H1 (cell line): ENCODE measurements around the gene FIP1L1. TPM values are rescaled to one million over a fixed set of nuclear protein-coding genes. Genes with fewer than 3 reads are reported as not detected.

Source experiments
- CBX8 ChIP-seq: fragments of 300-800, 300-1000 bp; sonication (generic); IDR thresholded peaks from 2 replicates; pipeline ENCODE4 v1.7.1; 2016; ENCODE audit warnings: low read depth, low read length, borderline replicate concordance
- CHD2 ChIP-seq: IDR thresholded peaks from 2 replicates; pipeline ENCODE4 v1.6.1; 2012; ENCODE audit warnings: low read length, improper control_type of control experiment
- CHD7 ChIP-seq: fragments of 300-600 bp; sonication (generic); IDR thresholded peaks from 2 replicates; pipeline ENCODE4 v1.7.1; 2012; ENCODE audit warnings: low read length, moderate library complexity, mild to moderate bottlenecking, inconsistent platforms; ENCODE audit not compliant: insufficient replicate concordance
- EP300 ChIP-seq, 2 experiments: IDR thresholded peaks; 1 replicate in 1 of 2; 2 replicates in 1 of 2; pipeline ENCODE4 v1.6.1; 2011 to 2012; ENCODE audit warnings: low read depth in 2 of 2, low read length in 2 of 2, mild to moderate bottlenecking in 2 of 2, borderline replicate concordance in 1 of 2, inconsistent platforms in 1 of 2, moderate library complexity in 1 of 2
- TAF1 ChIP-seq: IDR thresholded peaks from 2 replicates; pipeline ENCODE4 v1.6.1; 2011; ENCODE audit warnings: mild to moderate bottlenecking, low read depth, low read length
- polyA plus RNA-seq, 7 experiments: library from polyadenylated mRNA; depleted of rRNA in 3 of 7; stranded (reverse) in 5 of 7; unstranded in 2 of 7; fragments of >200 nt in 5 of 7; fragments of 200-250 nt in 2 of 7; gene quantifications; 1 replicate in 5 of 7; 2 replicates in 1 of 7; 4 replicates in 1 of 7; pipeline versions ENCODE4 v1.2.1 to v1.2.3, GENCODE V29; 2011 to 2013; ENCODE audit warnings: missing spikeins in 2 of 7, mixed read lengths in 2 of 7
- total RNA-seq: library from RNA; stranded (reverse); fragmentation: NEBNext Ultra II Directional; extraction: Animal tissue kit (Norgen Biotek cat#: 25700); gene quantifications from 2 replicates; pipeline ENCODE4 v1.2.1, GENCODE V29; 2021
- TF ChIP-seq, protein P1 (sequence below): IDR thresholded peaks from 2 replicates; pipeline ENCODE4 v1.6.1; 2011; ENCODE audit warnings: low read length, improper control_type of control experiment

Gene FIP1L1
- total and polyA plus RNA-seq, 2 of the 8 experiments (the other 6 are each of a cell fraction or from before 2014, with no cell fraction given): 19.5 to 53.7 TPM

DNA sequence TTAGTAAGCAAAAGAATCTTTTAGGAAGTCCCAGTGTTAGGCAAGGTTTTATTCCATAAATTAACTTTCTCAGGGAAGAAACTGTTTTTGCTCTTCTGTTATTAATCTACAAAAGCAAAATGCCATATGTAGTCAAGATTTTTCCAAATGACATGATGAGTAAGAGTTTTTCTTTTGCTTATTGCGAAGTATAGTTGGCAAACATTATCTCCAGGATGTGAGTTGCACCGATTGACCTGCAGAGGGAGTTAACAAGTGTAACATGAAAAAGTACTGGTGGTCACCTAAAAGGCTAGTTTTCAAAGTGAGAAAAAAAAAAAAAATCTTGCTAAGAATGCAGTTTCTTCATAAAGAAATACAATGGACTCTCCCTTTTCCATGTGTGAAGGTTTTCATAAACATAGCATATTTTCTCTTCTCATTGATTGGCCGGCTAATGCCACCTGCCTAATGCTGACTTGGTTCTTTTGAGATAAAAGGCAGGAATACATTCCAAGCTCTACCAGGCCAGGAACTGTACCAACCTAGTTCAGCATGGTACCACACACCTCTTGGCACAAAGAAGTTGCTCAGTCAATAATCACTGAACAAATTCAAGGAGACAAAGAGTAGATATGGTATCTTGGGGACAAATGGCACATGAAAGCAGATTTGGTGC, 113.7 kb downstream of the FIP1L1 start (continued):
- TF ChIP-seq CHD7 (peak; percentile 60), EP300 (IDR thresholded peaks at IDR 0.05; ENCODE audit: borderline replicate concordance in 1 of 2, low read depth in 2 of 2, low read length in 2 of 2) (no peak), TAF1 (no peak), CHD2 (no peak), CBX8 (no peak)
- TF ChIP-seq, protein P1, sequence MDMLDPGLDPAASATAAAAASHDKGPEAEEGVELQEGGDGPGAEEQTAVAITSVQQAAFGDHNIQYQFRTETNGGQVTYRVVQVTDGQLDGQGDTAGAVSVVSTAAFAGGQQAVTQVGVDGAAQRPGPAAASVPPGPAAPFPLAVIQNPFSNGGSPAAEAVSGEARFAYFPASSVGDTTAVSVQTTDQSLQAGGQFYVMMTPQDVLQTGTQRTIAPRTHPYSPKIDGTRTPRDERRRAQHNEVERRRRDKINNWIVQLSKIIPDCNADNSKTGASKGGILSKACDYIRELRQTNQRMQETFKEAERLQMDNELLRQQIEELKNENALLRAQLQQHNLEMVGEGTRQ: no peak
